ENCODE results near the gene STRBP.
"Not testable (repeated sequence)": the region's sequence is repeated elsewhere in the genome, so short reads cannot be mapped to it uniquely, and the experiment has no call there.

STRBP gene

GRCh38 chr9:123246534-123246933 is 21.9 kb downstream of the STRBP start:
- DNase-seq: no peak

- DNase-seq: no peak
Observed at GRCh38 chr9:123239726-123240125, 28.7 kb downstream of the STRBP start.

- no peak for DNase-seq
Observed at GRCh38 chr9:123238365-123238764, 30.0 kb downstream of the STRBP start.

- DNase-seq: no peak
Observed at GRCh38 chr9:123237220-123237619, 31.2 kb downstream of the STRBP start.

- no peak for DNase-seq
Observed at GRCh38 chr9:123235448-123235847, 32.9 kb downstream of the STRBP start.

- no peak for DNase-seq
Observed at GRCh38 chr9:123234853-123235252, 33.5 kb downstream of the STRBP start.

- DNase-seq: no peak
Observed at GRCh38 chr9:123232332-123232731, 36.1 kb downstream of the STRBP start.

GRCh38 chr9:123231421-123231820 is 37.0 kb downstream of the STRBP start:
- no peak for DNase-seq

GRCh38 chr9:123228967-123229366 is 39.4 kb downstream of the STRBP start:
- DNase-seq: no peak

- no peak for DNase-seq
Observed at GRCh38 chr9:123225995-123226394, 42.4 kb downstream of the STRBP start.

- DNase-seq: peak; percentile 1
Observed at GRCh38 chr9:123225374-123225813, 43.0 kb downstream of the STRBP start.

- DNase-seq: no peak
Observed at GRCh38 chr9:123220127-123220526, 48.3 kb downstream of the STRBP start.

GRCh38 chr9:123218831-123219230 is 49.6 kb downstream of the STRBP start:
- no peak for DNase-seq

- DNase-seq: no peak
Observed at GRCh38 chr9:123217128-123217654, 51.2 kb downstream of the STRBP start.

GRCh38 chr9:123216251-123216797 is 52.1 kb downstream of the STRBP start:
- no peak for DNase-seq

- DNase-seq: no peak
Observed at GRCh38 chr9:123211081-123211480, 57.3 kb downstream of the STRBP start.

- DNase-seq: no peak
Observed at GRCh38 chr9:123208626-123209174, 59.7 kb downstream of the STRBP start.

- no peak for DNase-seq
Observed at GRCh38 chr9:123206065-123206464, 62.3 kb downstream of the STRBP start.

GRCh38 chr9:123201083-123201482 is 67.3 kb downstream of the STRBP start:
- DNase-seq: no peak

- DNase-seq: not testable (repeated sequence)
Observed at GRCh38 chr9:123200469-123200868, 67.9 kb downstream of the STRBP start.

GRCh38 chr9:123196124-123196523 is 72.3 kb downstream of the STRBP start:
- DNase-seq: no peak

GRCh38 chr9:123194023-123194422 is 74.4 kb downstream of the STRBP start:
- DNase-seq: no peak

- no peak for DNase-seq
Observed at GRCh38 chr9:123191680-123192079, 76.7 kb downstream of the STRBP start.

GRCh38 chr9:123191260-123191659 is 77.1 kb downstream of the STRBP start:
- DNase-seq: no peak

- DNase-seq: no peak
Observed at GRCh38 chr9:123187131-123187530, 81.3 kb downstream of the STRBP start.
